Measurements from ENCODE around the gene ZNF253. TPM values are rescaled to one million over a fixed set of nuclear protein-coding genes. Genes with fewer than 3 reads are reported as not detected.

ZNF253 gene
- total and polyA plus RNA-seq, 4 donors: 1.7 to 3.7 (median 2.8) TPM

DNA sequence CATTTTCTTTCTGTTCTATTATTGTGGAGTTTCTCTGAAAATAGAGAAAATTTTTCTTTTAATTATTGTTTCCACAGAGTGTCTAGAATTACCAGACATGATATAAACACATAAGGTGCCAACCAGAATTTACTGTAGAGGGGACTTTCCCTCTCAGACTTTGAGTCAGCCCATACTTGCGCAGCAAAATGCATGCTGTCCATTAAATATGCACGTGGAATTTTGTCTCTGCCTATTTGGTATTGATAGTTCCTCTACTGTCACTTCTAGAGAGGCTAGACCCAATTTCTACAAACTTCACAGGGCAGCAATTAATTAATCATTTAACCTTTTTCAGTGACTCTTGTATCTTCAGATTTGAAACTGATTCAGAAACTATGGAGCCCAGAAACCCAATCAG is 44.0 kb downstream of the ZNF253 start:
- H3K9me3 ChIP-seq (ENCODE audit: control insufficient read depth in 4 of 4, low read length in 3 of 4): peaks cover 3 to 25% (median 8%) of the 10 kb centered on the region in 4 donors
- no peaks in the 10 kb centered on the region for H3K27me3 ChIP-seq (ENCODE audit: control insufficient read depth in 4 of 4, insufficient read depth in 4 of 4, low read length in 3 of 4)
- TF ChIP-seq GABPA (IDR thresholded peaks at IDR 0.05 in 1 of 2, conservative IDR thresholded peaks at IDR 0.05 in 1 of 2): no peak
- no peak for TF ChIP-seq RAD21 (IDR thresholded peaks at IDR 0.05)
- TF ChIP-seq RXRA (IDR thresholded peaks at IDR 0.05): no peak
- no peak for TF ChIP-seq FOXA2 (IDR thresholded peaks at IDR 0.05)
- no peak for TF ChIP-seq SP1 (IDR thresholded peaks at IDR 0.05)
- TF ChIP-seq, protein P1, sequence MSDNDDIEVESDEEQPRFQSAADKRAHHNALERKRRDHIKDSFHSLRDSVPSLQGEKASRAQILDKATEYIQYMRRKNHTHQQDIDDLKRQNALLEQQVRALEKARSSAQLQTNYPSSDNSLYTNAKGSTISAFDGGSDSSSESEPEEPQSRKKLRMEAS (IDR thresholded peaks at IDR 0.05): no peak
- no peak for TF ChIP-seq JUND (IDR thresholded peaks at IDR 0.05)
- TF ChIP-seq EGR1 (IDR thresholded peaks at IDR 0.05; ENCODE audit: low read depth in 2 of 2): no peak
- TF ChIP-seq, protein P2, sequence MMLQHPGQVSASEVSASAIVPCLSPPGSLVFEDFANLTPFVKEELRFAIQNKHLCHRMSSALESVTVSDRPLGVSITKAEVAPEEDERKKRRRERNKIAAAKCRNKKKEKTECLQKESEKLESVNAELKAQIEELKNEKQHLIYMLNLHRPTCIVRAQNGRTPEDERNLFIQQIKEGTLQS (IDR thresholded peaks at IDR 0.05): no peak
- TF ChIP-seq, protein P3, sequence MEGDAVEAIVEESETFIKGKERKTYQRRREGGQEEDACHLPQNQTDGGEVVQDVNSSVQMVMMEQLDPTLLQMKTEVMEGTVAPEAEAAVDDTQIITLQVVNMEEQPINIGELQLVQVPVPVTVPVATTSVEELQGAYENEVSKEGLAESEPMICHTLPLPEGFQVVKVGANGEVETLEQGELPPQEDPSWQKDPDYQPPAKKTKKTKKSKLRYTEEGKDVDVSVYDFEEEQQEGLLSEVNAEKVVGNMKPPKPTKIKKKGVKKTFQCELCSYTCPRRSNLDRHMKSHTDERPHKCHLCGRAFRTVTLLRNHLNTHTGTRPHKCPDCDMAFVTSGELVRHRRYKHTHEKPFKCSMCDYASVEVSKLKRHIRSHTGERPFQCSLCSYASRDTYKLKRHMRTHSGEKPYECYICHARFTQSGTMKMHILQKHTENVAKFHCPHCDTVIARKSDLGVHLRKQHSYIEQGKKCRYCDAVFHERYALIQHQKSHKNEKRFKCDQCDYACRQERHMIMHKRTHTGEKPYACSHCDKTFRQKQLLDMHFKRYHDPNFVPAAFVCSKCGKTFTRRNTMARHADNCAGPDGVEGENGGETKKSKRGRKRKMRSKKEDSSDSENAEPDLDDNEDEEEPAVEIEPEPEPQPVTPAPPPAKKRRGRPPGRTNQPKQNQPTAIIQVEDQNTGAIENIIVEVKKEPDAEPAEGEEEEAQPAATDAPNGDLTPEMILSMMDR (IDR thresholded peaks at IDR 0.05; ENCODE audit: low read depth, low read length, missing input control): no peak
- no peak for TF ChIP-seq FOXA1 (IDR thresholded peaks at IDR 0.05)
- TF ChIP-seq HNF4A (conservative IDR thresholded peaks at IDR 0.05): no peak
- TF ChIP-seq, protein P4, sequence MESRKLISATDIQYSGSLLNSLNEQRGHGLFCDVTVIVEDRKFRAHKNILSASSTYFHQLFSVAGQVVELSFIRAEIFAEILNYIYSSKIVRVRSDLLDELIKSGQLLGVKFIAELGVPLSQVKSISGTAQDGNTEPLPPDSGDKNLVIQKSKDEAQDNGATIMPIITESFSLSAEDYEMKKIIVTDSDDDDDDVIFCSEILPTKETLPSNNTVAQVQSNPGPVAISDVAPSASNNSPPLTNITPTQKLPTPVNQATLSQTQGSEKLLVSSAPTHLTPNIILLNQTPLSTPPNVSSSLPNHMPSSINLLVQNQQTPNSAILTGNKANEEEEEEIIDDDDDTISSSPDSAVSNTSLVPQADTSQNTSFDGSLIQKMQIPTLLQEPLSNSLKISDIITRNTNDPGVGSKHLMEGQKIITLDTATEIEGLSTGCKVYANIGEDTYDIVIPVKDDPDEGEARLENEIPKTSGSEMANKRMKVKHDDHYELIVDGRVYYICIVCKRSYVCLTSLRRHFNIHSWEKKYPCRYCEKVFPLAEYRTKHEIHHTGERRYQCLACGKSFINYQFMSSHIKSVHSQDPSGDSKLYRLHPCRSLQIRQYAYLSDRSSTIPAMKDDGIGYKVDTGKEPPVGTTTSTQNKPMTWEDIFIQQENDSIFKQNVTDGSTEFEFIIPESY (IDR thresholded peaks at IDR 0.05): no peak
- TF ChIP-seq YY1 (IDR thresholded peaks at IDR 0.05): no peak
- no peak for TF ChIP-seq HNF4G (IDR thresholded peaks at IDR 0.05)
- TF ChIP-seq NR2F2 (IDR thresholded peaks at IDR 0.05): no peak
- TF ChIP-seq, protein P5, sequence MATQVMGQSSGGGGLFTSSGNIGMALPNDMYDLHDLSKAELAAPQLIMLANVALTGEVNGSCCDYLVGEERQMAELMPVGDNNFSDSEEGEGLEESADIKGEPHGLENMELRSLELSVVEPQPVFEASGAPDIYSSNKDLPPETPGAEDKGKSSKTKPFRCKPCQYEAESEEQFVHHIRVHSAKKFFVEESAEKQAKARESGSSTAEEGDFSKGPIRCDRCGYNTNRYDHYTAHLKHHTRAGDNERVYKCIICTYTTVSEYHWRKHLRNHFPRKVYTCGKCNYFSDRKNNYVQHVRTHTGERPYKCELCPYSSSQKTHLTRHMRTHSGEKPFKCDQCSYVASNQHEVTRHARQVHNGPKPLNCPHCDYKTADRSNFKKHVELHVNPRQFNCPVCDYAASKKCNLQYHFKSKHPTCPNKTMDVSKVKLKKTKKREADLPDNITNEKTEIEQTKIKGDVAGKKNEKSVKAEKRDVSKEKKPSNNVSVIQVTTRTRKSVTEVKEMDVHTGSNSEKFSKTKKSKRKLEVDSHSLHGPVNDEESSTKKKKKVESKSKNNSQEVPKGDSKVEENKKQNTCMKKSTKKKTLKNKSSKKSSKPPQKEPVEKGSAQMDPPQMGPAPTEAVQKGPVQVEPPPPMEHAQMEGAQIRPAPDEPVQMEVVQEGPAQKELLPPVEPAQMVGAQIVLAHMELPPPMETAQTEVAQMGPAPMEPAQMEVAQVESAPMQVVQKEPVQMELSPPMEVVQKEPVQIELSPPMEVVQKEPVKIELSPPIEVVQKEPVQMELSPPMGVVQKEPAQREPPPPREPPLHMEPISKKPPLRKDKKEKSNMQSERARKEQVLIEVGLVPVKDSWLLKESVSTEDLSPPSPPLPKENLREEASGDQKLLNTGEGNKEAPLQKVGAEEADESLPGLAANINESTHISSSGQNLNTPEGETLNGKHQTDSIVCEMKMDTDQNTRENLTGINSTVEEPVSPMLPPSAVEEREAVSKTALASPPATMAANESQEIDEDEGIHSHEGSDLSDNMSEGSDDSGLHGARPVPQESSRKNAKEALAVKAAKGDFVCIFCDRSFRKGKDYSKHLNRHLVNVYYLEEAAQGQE (IDR thresholded peaks at IDR 0.05): no peak
- TF ChIP-seq TAF1 (conservative IDR thresholded peaks at IDR 0.05): no peak
- H3K27ac ChIP-seq (ENCODE audit: low read depth in 1 of 2, low read length in 2 of 2): no peak overlapping the region
- no peaks in the 10 kb centered on the region for H3K4me1 ChIP-seq (ENCODE audit: control insufficient read depth in 4 of 4, insufficient read depth in 4 of 4, low read length in 3 of 4)
- 89% methylated on average over 2 of the region's 2 CpGs for whole genome bisulfite sequencing
- H3K36me3 ChIP-seq (ENCODE audit: control insufficient read depth in 4 of 4, insufficient read depth in 3 of 4, low read depth in 1 of 4, low read length in 3 of 4): no peaks in the 10 kb centered on the region
- no peak overlapping the region for H3K9ac ChIP-seq (ENCODE audit: low read depth in 1 of 2, low read length in 2 of 2)
- no peak for DNase-seq (ENCODE audit: low spot score)
- no peak overlapping the region for H3K4me3 ChIP-seq (ENCODE audit: low read depth in 1 of 3, low read length in 3 of 3)

Measured in liver (tissue), 9 donors.